ENCODE measurements around the gene TGIF2. TPM values are rescaled to one million over a fixed set of nuclear protein-coding genes. Genes with fewer than 3 reads are reported as not detected.
A peak's percentile ranks its signal among the peaks of the same experiment; 100 is the strongest.

The TGIF2 gene
- total RNA-seq, 2 donors from 2014 or later: 8.9 to 10.7 TPM

DNA sequence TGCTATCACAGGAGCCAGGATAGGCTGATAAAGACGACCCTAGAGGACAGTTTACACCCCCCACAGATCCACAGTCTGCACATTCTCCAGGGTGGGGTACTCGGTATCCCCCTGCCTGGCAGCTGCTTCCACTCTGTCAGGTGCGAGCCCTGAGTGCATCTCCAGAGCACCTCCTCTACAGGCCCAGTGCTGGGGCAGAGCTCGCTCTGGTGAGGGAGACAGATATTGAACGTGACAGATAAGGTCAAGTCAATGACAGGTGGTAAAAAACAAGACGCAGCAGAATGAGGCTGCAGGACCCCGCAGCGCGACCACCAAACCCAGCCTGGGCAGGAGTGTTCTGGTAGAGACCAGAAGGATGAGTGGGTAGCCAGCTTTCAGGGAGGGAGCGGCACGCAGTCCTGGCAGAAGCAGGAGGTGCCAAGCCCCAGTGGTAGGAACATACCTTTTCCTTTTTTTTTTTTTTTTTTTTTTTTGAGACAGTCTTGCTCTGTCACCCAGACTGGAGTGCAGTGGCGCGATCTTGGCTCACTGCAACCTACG lies 44.5 kb upstream of the TGIF2 start:
- no peak for DNase-seq (ENCODE audit: low spot score)
- Histone ChIP-seq H3K36me3 (peaks cover 45% of the 10 kb centered on the region), H3K4me1 (peaks cover 0 to 6% of the 10 kb centered on the region in 2 donors), H3K27me3 (no peaks in the 10 kb centered on the region), H3K27ac (no peak overlapping the region), H3K9me3 (no peaks in the 10 kb centered on the region), H3K4me3 (no peak overlapping the region)
- TF ChIP-seq, protein P1, sequence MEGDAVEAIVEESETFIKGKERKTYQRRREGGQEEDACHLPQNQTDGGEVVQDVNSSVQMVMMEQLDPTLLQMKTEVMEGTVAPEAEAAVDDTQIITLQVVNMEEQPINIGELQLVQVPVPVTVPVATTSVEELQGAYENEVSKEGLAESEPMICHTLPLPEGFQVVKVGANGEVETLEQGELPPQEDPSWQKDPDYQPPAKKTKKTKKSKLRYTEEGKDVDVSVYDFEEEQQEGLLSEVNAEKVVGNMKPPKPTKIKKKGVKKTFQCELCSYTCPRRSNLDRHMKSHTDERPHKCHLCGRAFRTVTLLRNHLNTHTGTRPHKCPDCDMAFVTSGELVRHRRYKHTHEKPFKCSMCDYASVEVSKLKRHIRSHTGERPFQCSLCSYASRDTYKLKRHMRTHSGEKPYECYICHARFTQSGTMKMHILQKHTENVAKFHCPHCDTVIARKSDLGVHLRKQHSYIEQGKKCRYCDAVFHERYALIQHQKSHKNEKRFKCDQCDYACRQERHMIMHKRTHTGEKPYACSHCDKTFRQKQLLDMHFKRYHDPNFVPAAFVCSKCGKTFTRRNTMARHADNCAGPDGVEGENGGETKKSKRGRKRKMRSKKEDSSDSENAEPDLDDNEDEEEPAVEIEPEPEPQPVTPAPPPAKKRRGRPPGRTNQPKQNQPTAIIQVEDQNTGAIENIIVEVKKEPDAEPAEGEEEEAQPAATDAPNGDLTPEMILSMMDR (IDR thresholded peaks at IDR 0.05): no peak

GRCh38 chr20:36532388-36532787 lies 41.0 kb upstream of the TGIF2 start:
- Histone ChIP-seq H3K27ac (no peak overlapping the region), H3K9me3 (no peaks in the 10 kb centered on the region), H3K4me1 (peaks cover 0 to 6% of the 10 kb centered on the region in 2 donors), H3K4me3 (no peak overlapping the region), H3K27me3 (no peaks in the 10 kb centered on the region), H3K36me3 (peaks cover 10% of the 10 kb centered on the region)
- DNase-seq (ENCODE audit: low spot score): no peak
- TF ChIP-seq, protein P1 (IDR thresholded peaks at IDR 0.05): no peak

GRCh38 chr20:36532822-36533221 lies 40.6 kb upstream of the TGIF2 start:
- DNase-seq (ENCODE audit: low spot score): no peak
- no peaks in the 10 kb centered on the region for H3K27me3 ChIP-seq
- TF ChIP-seq, protein P1 (IDR thresholded peaks at IDR 0.05): no peak
- H3K4me1 ChIP-seq: peaks cover 0 to 6% of the 10 kb centered on the region in 2 donors
- no peaks in the 10 kb centered on the region for H3K9me3 ChIP-seq
- peaks cover 6% of the 10 kb centered on the region for H3K36me3 ChIP-seq
- no peak overlapping the region for H3K27ac ChIP-seq
- no peak overlapping the region for H3K4me3 ChIP-seq

DNA sequence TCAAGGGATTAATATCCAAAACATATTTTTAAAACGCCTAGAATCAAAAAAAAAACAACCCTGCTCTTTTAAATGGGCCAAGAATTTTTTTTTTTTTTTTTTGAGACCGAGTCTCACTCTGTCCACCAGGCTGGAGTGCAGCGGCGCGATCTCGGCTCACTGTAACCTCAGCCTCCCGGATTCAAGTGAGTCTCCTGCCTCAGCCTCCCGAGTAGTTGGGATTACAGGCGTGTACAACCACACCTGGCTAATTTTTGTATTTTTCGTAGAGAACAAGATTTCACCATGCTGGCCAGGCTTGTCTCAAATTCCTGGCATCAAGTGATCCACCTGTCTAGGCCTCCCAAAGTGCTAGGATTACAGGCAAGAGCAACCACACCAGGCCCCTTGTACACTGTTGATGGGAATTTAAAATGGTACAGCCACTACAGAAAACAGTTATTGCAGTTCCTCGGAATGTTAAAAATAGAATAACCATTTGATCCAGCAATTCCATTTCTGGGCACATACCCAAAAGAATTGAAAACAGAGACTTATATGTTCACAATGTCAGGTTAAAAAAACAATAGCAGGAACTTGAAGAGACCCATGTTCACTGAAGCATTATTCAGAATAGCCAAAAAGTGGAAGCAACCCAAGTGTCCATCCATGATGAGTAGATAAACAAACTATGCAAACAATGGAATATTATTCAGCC lies 35.2 kb upstream of the TGIF2 start:
- DNase-seq (ENCODE audit: low spot score): no peak
- Histone ChIP-seq H3K4me3 (no peak overlapping the region), H3K36me3 (peaks cover 9% of the 10 kb centered on the region), H3K4me1 (peaks cover 0 to 32% of the 10 kb centered on the region in 2 donors), H3K27me3 (no peaks in the 10 kb centered on the region), H3K27ac (peak overlapping the region; percentile 39 to 98), H3K9me3 (no peaks in the 10 kb centered on the region)
- TF ChIP-seq, protein P1 (IDR thresholded peaks at IDR 0.05): no peak

- no peak for DNase-seq (ENCODE audit: low spot score)
These were observed 32.7 kb upstream of the TGIF2 start for GRCh38 chr20:36540551-36541211.

More at GRCh38 chr20:36540551-36541211, 32.7 kb upstream of the TGIF2 start:
- TF ChIP-seq, protein P1 (IDR thresholded peaks at IDR 0.05): no peak
- Histone ChIP-seq H3K4me3 (peak overlapping the region; percentile 86 to 93), H3K36me3 (peaks cover 21% of the 10 kb centered on the region), H3K4me1 (peaks cover 0 to 55% of the 10 kb centered on the region in 2 donors), H3K27ac (peak overlapping the region; percentile 97 to 98), H3K27me3 (no peaks in the 10 kb centered on the region), H3K9me3 (no peaks in the 10 kb centered on the region)

Measured in right atrium auricular region (tissue), 2 donors.